ENCODE measurements around the gene FOXP1. TPM values are rescaled to one million over a fixed set of nuclear protein-coding genes. Genes with fewer than 3 reads are reported as not detected.

Gene FOXP1
- total and polyA plus RNA-seq, 8 donors: 13.4 to 74.1 (median 44.1) TPM

DNA sequence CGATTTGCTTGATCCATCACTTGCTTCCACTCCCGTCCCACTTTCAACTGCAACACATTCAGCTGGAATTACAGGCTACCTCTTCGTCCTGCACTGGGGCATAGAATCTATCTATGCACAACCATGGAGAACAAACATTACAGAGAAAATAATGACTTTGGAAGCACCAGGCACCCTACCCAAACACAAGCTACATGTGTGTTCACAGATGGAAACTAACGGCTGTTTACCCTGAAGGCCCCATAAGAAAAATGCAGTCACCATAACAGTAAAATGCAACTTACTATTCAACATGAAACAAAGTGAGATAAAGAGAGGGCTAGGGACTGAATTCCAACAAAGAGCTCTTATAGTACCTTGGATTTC lies 496.8 kb downstream of the FOXP1 start:
- Histone ChIP-seq H3K27ac (no peak overlapping the region), H3K9me3 (no peaks in the 10 kb centered on the region), H3K4me3 (no peak overlapping the region), H3K36me3 (no peaks in the 10 kb centered on the region), H3K4me1 (no peaks in the 10 kb centered on the region), H3K27me3 (no peaks in the 10 kb centered on the region)
- TF ChIP-seq, protein P1, sequence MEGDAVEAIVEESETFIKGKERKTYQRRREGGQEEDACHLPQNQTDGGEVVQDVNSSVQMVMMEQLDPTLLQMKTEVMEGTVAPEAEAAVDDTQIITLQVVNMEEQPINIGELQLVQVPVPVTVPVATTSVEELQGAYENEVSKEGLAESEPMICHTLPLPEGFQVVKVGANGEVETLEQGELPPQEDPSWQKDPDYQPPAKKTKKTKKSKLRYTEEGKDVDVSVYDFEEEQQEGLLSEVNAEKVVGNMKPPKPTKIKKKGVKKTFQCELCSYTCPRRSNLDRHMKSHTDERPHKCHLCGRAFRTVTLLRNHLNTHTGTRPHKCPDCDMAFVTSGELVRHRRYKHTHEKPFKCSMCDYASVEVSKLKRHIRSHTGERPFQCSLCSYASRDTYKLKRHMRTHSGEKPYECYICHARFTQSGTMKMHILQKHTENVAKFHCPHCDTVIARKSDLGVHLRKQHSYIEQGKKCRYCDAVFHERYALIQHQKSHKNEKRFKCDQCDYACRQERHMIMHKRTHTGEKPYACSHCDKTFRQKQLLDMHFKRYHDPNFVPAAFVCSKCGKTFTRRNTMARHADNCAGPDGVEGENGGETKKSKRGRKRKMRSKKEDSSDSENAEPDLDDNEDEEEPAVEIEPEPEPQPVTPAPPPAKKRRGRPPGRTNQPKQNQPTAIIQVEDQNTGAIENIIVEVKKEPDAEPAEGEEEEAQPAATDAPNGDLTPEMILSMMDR (IDR thresholded peaks at IDR 0.05): no peak
- ATAC-seq (no peak), FAIRE-seq (no peak), DNase-seq (no peak)
- WGBS, 2 donors: 87 to 91% methylated on average over 4 of the region's 4 CpGs
- intact Hi-C loops (cut with DNase I): no loop called here

DNA sequence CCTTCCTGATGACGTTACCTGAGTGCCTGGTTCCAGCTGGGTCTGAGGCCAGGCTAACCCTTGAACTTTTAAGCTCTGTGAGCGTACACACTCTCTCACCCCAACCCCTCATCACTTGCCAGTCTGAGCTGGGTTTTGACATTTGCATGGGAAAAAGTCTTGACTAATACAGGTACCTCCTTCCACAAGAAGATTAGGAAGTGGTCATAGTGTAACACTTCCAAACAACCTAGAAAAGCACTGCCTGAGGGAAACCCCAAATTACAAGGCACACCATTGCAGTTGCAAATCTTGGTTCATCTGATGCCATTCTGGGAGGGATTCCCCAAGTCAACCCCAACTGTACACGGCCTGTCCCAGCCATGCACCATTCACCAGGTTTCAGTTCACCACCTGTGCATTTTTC lies 499.8 kb downstream of the FOXP1 start:
- Histone ChIP-seq H3K27ac (no peak overlapping the region), H3K27me3 (no peaks in the 10 kb centered on the region), H3K4me1 (peaks cover 0 to 7% (median 0%) of the 10 kb centered on the region in 3 donors), H3K36me3 (no peaks in the 10 kb centered on the region), H3K4me3 (no peak overlapping the region), H3K9me3 (no peaks in the 10 kb centered on the region)
- TF ChIP-seq, protein P1 (IDR thresholded peaks at IDR 0.05): no peak
- FAIRE-seq (no peak), ATAC-seq (no peak), DNase-seq (no peak)
- intact Hi-C loops (cut with DNase I): no loop called here
- WGBS, 2 donors: 88 to 89% methylated on average over 3 of the region's 3 CpGs

DNA sequence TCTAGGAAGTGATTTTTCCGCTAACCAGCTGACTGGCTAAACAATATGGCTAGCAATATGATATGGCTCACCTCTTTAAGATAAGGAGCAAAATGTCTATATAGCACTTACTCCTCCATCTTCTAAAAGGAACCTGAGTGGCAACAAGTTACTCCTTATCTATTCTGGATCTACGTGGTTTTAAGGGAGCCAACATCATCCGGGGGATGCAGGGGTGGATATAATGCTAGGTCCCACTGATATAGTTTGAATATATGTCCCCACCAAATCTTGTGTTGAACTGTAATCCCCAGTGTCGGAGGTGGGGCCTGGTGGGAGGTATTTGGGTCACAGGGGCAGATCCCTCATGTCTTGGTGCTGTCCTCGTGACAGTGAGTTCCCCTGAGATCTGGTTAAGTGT lies 500.7 kb downstream of the FOXP1 start:
- FAIRE-seq (no peak), DNase-seq (no peak), ATAC-seq (no peak)
- H3K36me3 ChIP-seq: no peaks in the 10 kb centered on the region
- no peak overlapping the region for H3K27ac ChIP-seq
- peaks cover 0 to 7% (median 0%) of the 10 kb centered on the region in 3 donors for H3K4me1 ChIP-seq
- TF ChIP-seq, protein P1 (IDR thresholded peaks at IDR 0.05): no peak
- intact Hi-C loops (cut with DNase I): no loop called here
- 94 to 98% methylated on average over 5 of the region's 5 CpGs for WGBS, 2 donors
- H3K9me3 ChIP-seq: no peaks in the 10 kb centered on the region
- no peak overlapping the region for H3K4me3 ChIP-seq
- H3K27me3 ChIP-seq: no peaks in the 10 kb centered on the region

DNA sequence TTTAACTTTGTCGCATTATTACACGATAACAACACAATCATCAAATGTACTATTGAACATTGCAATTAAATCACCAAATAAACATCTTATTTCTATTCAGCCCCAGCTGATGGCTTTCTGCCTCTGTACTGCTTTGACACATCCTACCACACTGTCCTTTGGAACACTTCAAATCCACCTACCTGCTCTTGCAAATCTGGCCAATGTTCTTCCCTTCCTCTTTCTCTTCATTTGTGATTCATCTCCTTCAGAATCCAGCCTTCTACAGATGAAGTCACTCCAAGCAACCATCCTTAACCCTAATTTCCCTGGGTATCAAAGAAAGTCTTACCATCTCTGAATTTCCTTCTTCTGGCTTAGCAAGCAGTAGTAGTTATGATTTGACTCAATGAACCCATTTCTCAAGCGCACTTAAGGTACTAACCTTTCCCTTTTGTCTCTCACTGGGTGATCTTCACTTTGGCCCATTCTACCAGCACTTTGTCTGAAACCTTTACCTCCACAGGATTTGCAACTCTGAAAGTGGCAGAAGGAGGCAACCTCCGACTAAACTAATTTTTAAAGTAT lies 502.9 kb downstream of the FOXP1 start:
- TF ChIP-seq, protein P1 (IDR thresholded peaks at IDR 0.05): no peak
- whole genome bisulfite sequencing, 2 donors: 67 to 75% methylated on average over 4 of the region's 4 CpGs
- Histone ChIP-seq H3K4me3 (no peak overlapping the region), H3K4me1 (peaks cover 0 to 7% (median 0%) of the 10 kb centered on the region in 3 donors), H3K27me3 (no peaks in the 10 kb centered on the region), H3K36me3 (no peaks in the 10 kb centered on the region), H3K27ac (no peak overlapping the region), H3K9me3 (no peaks in the 10 kb centered on the region)
- intact Hi-C loops (cut with DNase I): no loop called here
- DNase-seq (no peak), ATAC-seq (no peak), FAIRE-seq (no peak)

DNA sequence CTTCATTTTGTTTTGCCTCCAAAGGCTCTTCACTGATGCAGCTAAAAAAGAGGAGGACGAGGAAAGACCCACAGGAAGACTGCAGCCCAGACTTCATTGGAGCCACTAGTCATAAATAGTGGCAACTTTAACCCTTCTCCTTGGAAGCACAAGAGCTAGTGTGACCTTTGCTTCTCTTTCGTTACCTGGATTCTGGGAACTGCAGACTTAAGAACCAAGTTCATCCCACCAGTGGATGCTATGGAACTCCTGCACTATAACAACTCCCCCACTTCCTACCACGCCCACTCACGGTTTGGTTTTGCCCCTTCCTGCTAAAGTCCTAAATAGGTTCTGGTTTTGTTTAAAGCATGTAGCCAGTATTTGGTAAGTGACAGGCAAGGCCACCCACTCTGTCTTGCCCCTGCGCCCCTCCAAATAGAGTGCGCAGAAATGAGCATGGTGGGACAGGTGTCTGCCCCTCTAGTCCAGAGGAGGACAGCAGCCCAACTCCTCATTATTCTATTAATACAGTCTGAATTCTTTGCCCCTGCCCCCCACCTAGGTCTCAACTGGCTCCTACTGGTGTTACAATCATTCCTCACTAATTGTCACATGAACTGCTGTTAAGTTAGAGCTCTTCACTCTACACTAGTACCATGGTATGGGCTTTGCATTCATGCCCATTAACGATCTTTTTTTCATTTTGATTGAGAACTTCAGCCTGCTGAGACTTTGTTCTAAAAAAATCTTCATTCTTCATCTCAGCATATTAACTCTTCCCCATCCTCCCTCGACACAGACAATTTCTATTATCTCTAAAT lies 504.6 kb downstream of the FOXP1 start:
- H3K4me1 ChIP-seq: peaks cover 0 to 7% (median 0%) of the 10 kb centered on the region in 3 donors
- H3K27me3 ChIP-seq: no peaks in the 10 kb centered on the region
- FAIRE-seq (no peak), ATAC-seq (no peak), DNase-seq (no peak)
- TF ChIP-seq, protein P1 (IDR thresholded peaks at IDR 0.05): no peak
- intact Hi-C loops (cut with DNase I): loop anchor here in 1 of 3 donors (10.0 kb wide), 1 partner anchor 46 kb away; no protein-coding TSS in a partner anchor
- no peak overlapping the region for H3K4me3 ChIP-seq
- no peak overlapping the region for H3K27ac ChIP-seq
- H3K36me3 ChIP-seq: no peaks in the 10 kb centered on the region
- 82 to 88% methylated on average over 8 of the region's 8 CpGs for WGBS, 2 donors
- H3K9me3 ChIP-seq: no peaks in the 10 kb centered on the region
